Panc1 (cell line): ENCODE measurements around the gene TGM3. TPM values are rescaled to one million over a fixed set of nuclear protein-coding genes. Genes with fewer than 3 reads are reported as not detected.

Experiments
- ATAC-seq: fragments of 200-7000 bp; cut with Tn5 transposase; 2 replicates; pipeline ENCODE4 v1.9.1; 2020; ENCODE audit warnings: mild to moderate bottlenecking, moderate library complexity
- BruUV-seq: library from RNA; stranded (reverse); fragments of 400-500 nt; replicated peaks from 2 replicates; lab custom pipeline; 2021; lab: Mats Ljungman, UMichigan
- CTCF ChIA-PET: fragments of 300-600 bp; sonication (Branson Sonifier 250); formaldehyde crosslinking; loops from one replicate; lab custom pipeline; 2022; ENCODE audit warnings: antibody characterized with exemption; lab: Charles Lee
- POLR2A ChIA-PET: fragments of 300-600 bp; sonication (Branson Sonifier 250); formaldehyde crosslinking; loops from one replicate; lab custom pipeline; 2022; ENCODE audit warnings: antibody characterized with exemption; lab: Charles Lee
- DNase-seq: peaks from one replicate; pipeline ENCODE4 v3.0.0-alpha.2; 2010; ENCODE audit warnings: low read depth, low spot score
- H3K27ac ChIP-seq: 2 replicates; pipeline ENCODE4 v1.5.1; 2011; ENCODE audit warnings: mild to moderate bottlenecking, low read length, inconsistent platforms
- H3K27me3 ChIP-seq: fragments of 200-500 bp; sonication (Bioruptor generic); 2 replicates; pipeline ENCODE4 v1.6.0; 2014; ENCODE audit warnings: low read length, inconsistent platforms; ENCODE audit not compliant: control insufficient read depth, insufficient read depth
- H3K36me3 ChIP-seq: fragments of 200-500 bp; sonication (Bioruptor generic); 2 replicates; pipeline ENCODE4 v1.5.1; 2014; ENCODE audit warnings: inconsistent platforms, mild to moderate bottlenecking, low read length, moderate library complexity; ENCODE audit not compliant: control insufficient read depth, insufficient read depth
- H3K4me1 ChIP-seq: 2 replicates; pipeline ENCODE4 v1.5.1; 2011; ENCODE audit warnings: inconsistent platforms, mild to moderate bottlenecking, low read length, moderate library complexity; ENCODE audit not compliant: control insufficient read depth, insufficient read depth
- H3K4me3 ChIP-seq, 2 experiments: 2 replicates each; pipeline ENCODE4 v1.5.1; 2011 to 2012; ENCODE audit warnings: low read depth in 2 of 2, low read length in 2 of 2, mild to moderate bottlenecking in 2 of 2, inconsistent platforms in 1 of 2, moderate library complexity in 1 of 2
- H3K9me3 ChIP-seq: fragments of 200-500 bp; sonication (Bioruptor generic); 2 replicates; pipeline ENCODE4 v1.5.1; 2014; ENCODE audit warnings: low read depth, mild to moderate bottlenecking, inconsistent platforms, low read length, moderate library complexity; ENCODE audit not compliant: control insufficient read depth, insufficient read depth
- POLR2AphosphoS5 ChIP-seq: IDR thresholded peaks from 2 replicates; pipeline ENCODE4 v1.6.1; 2012; ENCODE audit warnings: mild to moderate bottlenecking, low read depth, low read length, moderate library complexity
- SIN3A ChIP-seq: IDR thresholded peaks from 2 replicates; pipeline ENCODE4 v1.6.1; 2012; ENCODE audit warnings: low read depth, mild to moderate bottlenecking, low read length, moderate library complexity, borderline replicate concordance; ENCODE audit not compliant: insufficient read depth
- TCF7L2 ChIP-seq: IDR thresholded peaks from 2 replicates; pipeline ENCODE4 v1.6.1; 2011; ENCODE audit warnings: mild to moderate bottlenecking, low read depth, low read length, inconsistent platforms
- in situ Hi-C: cut with HindIII; loops from 2 replicates; pipeline ENCODE4 v1.10.0; 2016; ENCODE audit warnings: low sequenced_read_pairs, low pct_unique_long_range_greater_than_20kb
- intact Hi-C: fragments of 100-400 bp; cut with micrococcal nuclease; formaldehyde crosslinking; loops from one replicate; pipeline ENCODE4 v1.10.0; 2022; ENCODE audit not compliant: unreplicated experiment
- total RNA-seq: library from RNA; stranded (reverse); gene quantifications from one replicate; pipeline ENCODE4 v1.2.1, GENCODE V29; 2021; ENCODE audit not compliant: unreplicated experiment
- TF ChIP-seq, protein P1 (sequence below): fragments of 450-650 bp; IDR thresholded peaks from 2 replicates; pipeline ENCODE4 v1.5.1; 2017; ENCODE audit warnings: mild to moderate bottlenecking
- TF ChIP-seq, protein P2 (sequence below), 2 experiments: IDR thresholded peaks; 2 replicates each; pipeline ENCODE4 v1.6.1; 2011 to 2012; ENCODE audit warnings: low read depth in 2 of 2, control low read depth in 1 of 2, low read length in 1 of 2, mild to moderate bottlenecking in 1 of 2, moderate library complexity in 1 of 2; ENCODE audit not compliant: insufficient read depth in 1 of 2

Gene TGM3
- total RNA-seq, 1 experiment from 2014 or later = not detected

DNA sequence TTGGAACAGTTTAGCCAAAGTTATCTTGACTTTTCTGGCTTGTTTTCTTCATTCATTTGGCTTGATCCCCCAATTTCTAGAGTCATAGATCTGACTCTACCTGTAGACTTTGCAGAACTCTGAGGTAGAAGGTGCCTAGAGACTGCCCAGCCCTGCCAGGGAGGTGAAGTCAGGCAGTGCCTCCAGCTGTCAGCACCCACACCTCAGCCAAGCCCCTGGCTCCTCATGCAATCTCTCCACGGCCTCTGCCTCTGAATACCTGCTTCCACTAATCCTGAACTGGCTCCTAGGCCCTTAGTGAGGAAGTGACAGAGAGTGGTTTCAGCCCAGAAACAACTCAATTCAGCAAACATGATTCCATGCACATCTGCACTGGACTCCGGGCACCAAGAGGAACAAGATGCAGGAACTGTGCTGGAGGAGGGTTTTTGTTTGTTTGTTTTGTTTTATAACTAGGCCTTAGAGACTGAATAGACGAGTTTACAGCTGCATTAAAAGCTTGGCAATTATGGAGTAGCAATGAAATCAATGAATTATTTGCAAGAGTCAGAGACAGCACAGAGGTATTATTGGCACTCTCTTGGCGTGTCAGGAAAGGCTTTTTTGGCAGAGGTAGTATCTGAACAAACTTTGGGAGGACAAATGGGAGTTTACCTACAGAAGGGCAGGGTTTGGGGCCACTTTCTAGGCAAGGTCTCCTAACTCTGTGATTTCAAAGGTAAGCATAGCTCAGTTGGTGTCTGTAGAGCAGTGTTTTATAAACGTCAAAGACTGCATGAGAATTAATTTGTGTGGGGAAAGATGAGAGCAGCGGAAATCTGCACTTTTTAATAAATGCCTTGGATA, 25.2 kb downstream of the TGM3 start:
- BruUV-seq = no TSS peak
- intact Hi-C loops (no loop called here), in situ Hi-C loops (no loop called here)
- Histone ChIP-seq H3K27ac (no peak overlapping the region), H3K4me1 (no peaks in the 10 kb centered on the region; the same call in 1 of the 2 replicates), H3K27me3 (peaks cover 19% of the 10 kb centered on the region), H3K9me3 (no peaks in the 10 kb centered on the region), H3K4me3 (no peak overlapping the region), H3K36me3 (no peaks in the 10 kb centered on the region)
- ATAC-seq (no peak), DNase-seq (no peak)
- ChIA-PET POLR2A (no interaction called here), CTCF (no interaction called here)
- TF ChIP-seq, protein P1, sequence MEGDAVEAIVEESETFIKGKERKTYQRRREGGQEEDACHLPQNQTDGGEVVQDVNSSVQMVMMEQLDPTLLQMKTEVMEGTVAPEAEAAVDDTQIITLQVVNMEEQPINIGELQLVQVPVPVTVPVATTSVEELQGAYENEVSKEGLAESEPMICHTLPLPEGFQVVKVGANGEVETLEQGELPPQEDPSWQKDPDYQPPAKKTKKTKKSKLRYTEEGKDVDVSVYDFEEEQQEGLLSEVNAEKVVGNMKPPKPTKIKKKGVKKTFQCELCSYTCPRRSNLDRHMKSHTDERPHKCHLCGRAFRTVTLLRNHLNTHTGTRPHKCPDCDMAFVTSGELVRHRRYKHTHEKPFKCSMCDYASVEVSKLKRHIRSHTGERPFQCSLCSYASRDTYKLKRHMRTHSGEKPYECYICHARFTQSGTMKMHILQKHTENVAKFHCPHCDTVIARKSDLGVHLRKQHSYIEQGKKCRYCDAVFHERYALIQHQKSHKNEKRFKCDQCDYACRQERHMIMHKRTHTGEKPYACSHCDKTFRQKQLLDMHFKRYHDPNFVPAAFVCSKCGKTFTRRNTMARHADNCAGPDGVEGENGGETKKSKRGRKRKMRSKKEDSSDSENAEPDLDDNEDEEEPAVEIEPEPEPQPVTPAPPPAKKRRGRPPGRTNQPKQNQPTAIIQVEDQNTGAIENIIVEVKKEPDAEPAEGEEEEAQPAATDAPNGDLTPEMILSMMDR = no peak
- TF ChIP-seq SIN3A = no peak
- no peak for TF ChIP-seq POLR2AphosphoS5
- TF ChIP-seq TCF7L2 = no peak

- Histone ChIP-seq H3K4me1 (no peaks in the 10 kb centered on the region; the same call in 1 of the 2 replicates), H3K9me3 (no peaks in the 10 kb centered on the region), H3K4me3 (no peak overlapping the region), H3K27me3 (peaks cover 19% of the 10 kb centered on the region), H3K27ac (no peak overlapping the region), H3K36me3 (no peaks in the 10 kb centered on the region)
- ChIA-PET POLR2A (no interaction called here), CTCF (no interaction called here)
- in situ Hi-C loops (no loop called here), intact Hi-C loops (no loop called here)
- no peak for ATAC-seq
- no peak for DNase-seq
- TF ChIP-seq TCF7L2 = no peak
- no TSS peak for BruUV-seq
These were observed 27.2 kb downstream of the TGM3 start for GRCh38 chr20:2323051-2323450.

GRCh38 chr20:2326046-2326445, 30.2 kb downstream of the TGM3 start:
- CTCF ChIA-PET = no interaction called here
- TF ChIP-seq TCF7L2 (no peak), SIN3A (no peak), POLR2AphosphoS5 (no peak)
- TF ChIP-seq, protein P1 = no peak
- TF ChIP-seq, protein P2, sequence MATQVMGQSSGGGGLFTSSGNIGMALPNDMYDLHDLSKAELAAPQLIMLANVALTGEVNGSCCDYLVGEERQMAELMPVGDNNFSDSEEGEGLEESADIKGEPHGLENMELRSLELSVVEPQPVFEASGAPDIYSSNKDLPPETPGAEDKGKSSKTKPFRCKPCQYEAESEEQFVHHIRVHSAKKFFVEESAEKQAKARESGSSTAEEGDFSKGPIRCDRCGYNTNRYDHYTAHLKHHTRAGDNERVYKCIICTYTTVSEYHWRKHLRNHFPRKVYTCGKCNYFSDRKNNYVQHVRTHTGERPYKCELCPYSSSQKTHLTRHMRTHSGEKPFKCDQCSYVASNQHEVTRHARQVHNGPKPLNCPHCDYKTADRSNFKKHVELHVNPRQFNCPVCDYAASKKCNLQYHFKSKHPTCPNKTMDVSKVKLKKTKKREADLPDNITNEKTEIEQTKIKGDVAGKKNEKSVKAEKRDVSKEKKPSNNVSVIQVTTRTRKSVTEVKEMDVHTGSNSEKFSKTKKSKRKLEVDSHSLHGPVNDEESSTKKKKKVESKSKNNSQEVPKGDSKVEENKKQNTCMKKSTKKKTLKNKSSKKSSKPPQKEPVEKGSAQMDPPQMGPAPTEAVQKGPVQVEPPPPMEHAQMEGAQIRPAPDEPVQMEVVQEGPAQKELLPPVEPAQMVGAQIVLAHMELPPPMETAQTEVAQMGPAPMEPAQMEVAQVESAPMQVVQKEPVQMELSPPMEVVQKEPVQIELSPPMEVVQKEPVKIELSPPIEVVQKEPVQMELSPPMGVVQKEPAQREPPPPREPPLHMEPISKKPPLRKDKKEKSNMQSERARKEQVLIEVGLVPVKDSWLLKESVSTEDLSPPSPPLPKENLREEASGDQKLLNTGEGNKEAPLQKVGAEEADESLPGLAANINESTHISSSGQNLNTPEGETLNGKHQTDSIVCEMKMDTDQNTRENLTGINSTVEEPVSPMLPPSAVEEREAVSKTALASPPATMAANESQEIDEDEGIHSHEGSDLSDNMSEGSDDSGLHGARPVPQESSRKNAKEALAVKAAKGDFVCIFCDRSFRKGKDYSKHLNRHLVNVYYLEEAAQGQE (IDR thresholded peaks at IDR 0.05; ENCODE audit: insufficient read depth in 1 of 2, low read depth in 2 of 2, low read length in 1 of 2) = no peak
- Histone ChIP-seq H3K4me3 (no peak overlapping the region), H3K27ac (no peak overlapping the region), H3K27me3 (peaks cover 12% of the 10 kb centered on the region), H3K36me3 (no peaks in the 10 kb centered on the region), H3K4me1 (no peaks in the 10 kb centered on the region; the same call in 1 of the 2 replicates), H3K9me3 (no peaks in the 10 kb centered on the region)
- ATAC-seq = no peak
- intact Hi-C loops = no loop called here
- DNase-seq = no peak
- no TSS peak for BruUV-seq
- in situ Hi-C loops = no loop called here
- POLR2A ChIA-PET = no interaction called here
